Gastrocnemius medialis (tissue), 4 donors: ENCODE data around the gene FANCC. TPM values are rescaled to one million over a fixed set of nuclear protein-coding genes. Genes with fewer than 3 reads are reported as not detected.

ENCODE experiments used
- ATAC-seq, 2 donors: fragments of 150-250 bp; one replicate each; pipeline ENCODE4 v1.9.1; 2016
- DNase-seq, 2 donors: peaks; one replicate each; pipeline ENCODE4 v3.0.0-alpha.2; 2019
- H3K27ac ChIP-seq, 4 donors: fragments of 200-600 bp; sonication (generic); 1 replicate in 1 of 4; 2 replicates in 3 of 4; pipeline ENCODE4 v1.5.1; 2016 to 2018; ENCODE audit warnings: mild to moderate bottlenecking in 2 of 4, moderate library complexity in 1 of 4
- H3K27me3 ChIP-seq, 3 donors: fragments of 200-600 bp; sonication (generic) in 2 of 3; 1 replicate in 1 of 3; 2 replicates in 2 of 3; pipeline versions ENCODE4 v1.5.1 to v1.6.0; 2016 to 2019; ENCODE audit warnings: mild to moderate bottlenecking in 1 of 3, moderate library complexity in 1 of 3
- H3K36me3 ChIP-seq, 2 donors: fragments of 200-600 bp; sonication (generic) in 1 of 2; one replicate each; pipeline ENCODE4 v1.5.1; 2017 to 2018
- H3K4me1 ChIP-seq, 2 donors: fragments of 200-600 bp; sonication (generic) in 1 of 2; one replicate each; pipeline ENCODE4 v1.5.1; 2016 to 2017; ENCODE audit warnings: mild to moderate bottlenecking in 2 of 2
- H3K4me3 ChIP-seq, 4 donors: fragments of 200-600 bp; sonication (generic) in 3 of 4; 1 replicate in 1 of 4; 2 replicates in 3 of 4; pipeline ENCODE4 v1.5.1; 2016 to 2019; ENCODE audit warnings: mild to moderate bottlenecking in 2 of 4
- H3K9me3 ChIP-seq, 3 donors: fragments of 200-600 bp; sonication (generic) in 2 of 3; 1 replicate in 1 of 3; 2 replicates in 2 of 3; pipeline ENCODE4 v1.5.1; 2016 to 2019
- POLR2A ChIP-seq, 2 donors: fragments of 450-650 bp; IDR thresholded peaks; one replicate each; pipeline ENCODE4 v1.6.1; 2017; ENCODE audit warnings: antibody characterized with exemption in 2 of 2, mild to moderate bottlenecking in 2 of 2, moderate library complexity in 2 of 2
- in situ Hi-C, 4 donors: fragments of 200-750 bp; cut with MboI; loops; one replicate each; pipeline versions ENCODE4 v1.15.0 to v1.8.0; 2017; ENCODE audit warnings: low sequenced_read_pairs in 4 of 4
- intact Hi-C: fragments of 100-400 bp; cut with DNase I; formaldehyde crosslinking; loops from one replicate; pipeline ENCODE4 v1.15.1; 2023; ENCODE audit warnings: low total_unique reads
- total RNA-seq, 4 donors: library from RNA; depleted of rRNA; stranded (reverse); fragments of >200 nt; gene quantifications; one replicate each; pipeline versions ENCODE4 v1.1.0 to v1.2.3, GENCODE V29; 2016
- TF ChIP-seq, protein P1 (sequence below), 5 experiments: fragments of 450-650 bp in 3 of 5; fragments of 200-600 bp in 2 of 5; sonication (generic) in 2 of 5; IDR thresholded peaks in 4 of 5; conservative IDR thresholded peaks in 1 of 5; 1 replicate in 4 of 5; 2 replicates in 1 of 5; pipeline ENCODE4 v1.5.1; 2016 to 2019; ENCODE audit warnings: antibody characterized with exemption in 5 of 5, mild to moderate bottlenecking in 3 of 5, moderate library complexity in 3 of 5

Gene FANCC, protein sequence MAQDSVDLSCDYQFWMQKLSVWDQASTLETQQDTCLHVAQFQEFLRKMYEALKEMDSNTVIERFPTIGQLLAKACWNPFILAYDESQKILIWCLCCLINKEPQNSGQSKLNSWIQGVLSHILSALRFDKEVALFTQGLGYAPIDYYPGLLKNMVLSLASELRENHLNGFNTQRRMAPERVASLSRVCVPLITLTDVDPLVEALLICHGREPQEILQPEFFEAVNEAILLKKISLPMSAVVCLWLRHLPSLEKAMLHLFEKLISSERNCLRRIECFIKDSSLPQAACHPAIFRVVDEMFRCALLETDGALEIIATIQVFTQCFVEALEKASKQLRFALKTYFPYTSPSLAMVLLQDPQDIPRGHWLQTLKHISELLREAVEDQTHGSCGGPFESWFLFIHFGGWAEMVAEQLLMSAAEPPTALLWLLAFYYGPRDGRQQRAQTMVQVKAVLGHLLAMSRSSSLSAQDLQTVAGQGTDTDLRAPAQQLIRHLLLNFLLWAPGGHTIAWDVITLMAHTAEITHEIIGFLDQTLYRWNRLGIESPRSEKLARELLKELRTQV
- total RNA-seq = 1 to 10 TPM; 1.2 to 4.8 (median 2.5) TPM

DNA sequence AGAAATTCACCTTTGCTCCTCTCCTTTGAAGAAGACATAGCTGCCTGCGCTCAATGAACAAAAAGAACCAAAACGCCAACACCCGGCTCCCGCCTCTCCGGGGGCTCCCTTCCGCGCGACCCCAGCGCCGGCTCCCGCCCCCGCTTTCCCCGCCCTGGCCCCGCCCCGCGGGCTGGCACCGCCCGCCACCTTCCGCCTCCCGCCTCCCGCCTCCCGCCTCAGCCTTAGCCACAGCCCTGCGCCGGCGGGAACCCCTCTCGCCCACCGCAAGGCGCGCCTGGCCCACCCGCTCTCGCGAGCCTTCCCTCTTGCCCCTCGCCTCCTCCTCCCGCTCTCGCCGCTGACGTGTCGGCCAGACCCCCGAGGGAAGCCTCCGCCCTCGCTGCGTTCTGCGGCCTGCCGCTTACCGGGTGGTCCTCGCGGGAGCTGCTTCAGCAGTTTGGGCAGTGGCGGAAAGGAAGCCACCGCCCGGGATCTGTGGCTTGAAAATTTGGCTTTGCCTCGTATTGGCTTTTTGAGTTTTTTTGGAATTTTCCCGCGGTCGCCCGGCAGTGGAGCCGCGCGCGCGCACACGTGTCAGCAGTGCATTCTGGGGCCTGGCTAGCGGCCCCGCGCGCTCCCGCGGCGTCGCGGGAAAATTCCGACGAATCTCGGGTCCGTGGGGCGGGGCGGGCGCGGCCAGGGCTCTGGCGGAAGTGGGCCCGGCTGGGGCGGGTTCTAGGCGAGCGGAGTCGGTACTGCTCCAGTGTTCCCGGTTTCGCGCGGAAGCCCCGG is at the start of gene FANCC:
FANCC (minus strand) TSS at position 591 of the 774 bp plus-strand sequence. CDS start 68,418 bp downstream, outside the sequence.
- in situ Hi-C loops = loop anchor here in 2 of 4 donors (25.0 kb wide), 1 partner anchor 195 kb away; the partner anchor contains the start of gene PTCH1 (in 2 of the 2)
- peak; percentile 88 for ATAC-seq
- Histone ChIP-seq H3K27ac (peak within 1 kb of the TSS; percentile 91 to 98 (median 94)), H3K27me3 (no peaks in the 10 kb centered on the region), H3K36me3 (no peaks in the 10 kb centered on the region), H3K9me3 (no peaks in the 10 kb centered on the region), H3K4me3 (peak within 1 kb of the TSS; percentile 78 to 100 (median 97)), H3K4me1 (peaks cover 8 to 15% of the 10 kb centered on the region in 2 donors)
- DNase-seq = peak; percentile 72 to 80
- intact Hi-C loops = loop anchor here (1.0 to 10.0 kb wide), 4 partner anchors 107 to 590 kb away; partner anchors contain the start of genes AOPEP and ERCC6L2
- TF ChIP-seq, protein P1, sequence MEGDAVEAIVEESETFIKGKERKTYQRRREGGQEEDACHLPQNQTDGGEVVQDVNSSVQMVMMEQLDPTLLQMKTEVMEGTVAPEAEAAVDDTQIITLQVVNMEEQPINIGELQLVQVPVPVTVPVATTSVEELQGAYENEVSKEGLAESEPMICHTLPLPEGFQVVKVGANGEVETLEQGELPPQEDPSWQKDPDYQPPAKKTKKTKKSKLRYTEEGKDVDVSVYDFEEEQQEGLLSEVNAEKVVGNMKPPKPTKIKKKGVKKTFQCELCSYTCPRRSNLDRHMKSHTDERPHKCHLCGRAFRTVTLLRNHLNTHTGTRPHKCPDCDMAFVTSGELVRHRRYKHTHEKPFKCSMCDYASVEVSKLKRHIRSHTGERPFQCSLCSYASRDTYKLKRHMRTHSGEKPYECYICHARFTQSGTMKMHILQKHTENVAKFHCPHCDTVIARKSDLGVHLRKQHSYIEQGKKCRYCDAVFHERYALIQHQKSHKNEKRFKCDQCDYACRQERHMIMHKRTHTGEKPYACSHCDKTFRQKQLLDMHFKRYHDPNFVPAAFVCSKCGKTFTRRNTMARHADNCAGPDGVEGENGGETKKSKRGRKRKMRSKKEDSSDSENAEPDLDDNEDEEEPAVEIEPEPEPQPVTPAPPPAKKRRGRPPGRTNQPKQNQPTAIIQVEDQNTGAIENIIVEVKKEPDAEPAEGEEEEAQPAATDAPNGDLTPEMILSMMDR (IDR thresholded peaks at IDR 0.05 in 4 of 5, conservative IDR thresholded peaks at IDR 0.05 in 1 of 5) = no peak
- peak in 1 of 2 donors; percentile 23 for TF ChIP-seq POLR2A (IDR thresholded peaks at IDR 0.05)

DNA sequence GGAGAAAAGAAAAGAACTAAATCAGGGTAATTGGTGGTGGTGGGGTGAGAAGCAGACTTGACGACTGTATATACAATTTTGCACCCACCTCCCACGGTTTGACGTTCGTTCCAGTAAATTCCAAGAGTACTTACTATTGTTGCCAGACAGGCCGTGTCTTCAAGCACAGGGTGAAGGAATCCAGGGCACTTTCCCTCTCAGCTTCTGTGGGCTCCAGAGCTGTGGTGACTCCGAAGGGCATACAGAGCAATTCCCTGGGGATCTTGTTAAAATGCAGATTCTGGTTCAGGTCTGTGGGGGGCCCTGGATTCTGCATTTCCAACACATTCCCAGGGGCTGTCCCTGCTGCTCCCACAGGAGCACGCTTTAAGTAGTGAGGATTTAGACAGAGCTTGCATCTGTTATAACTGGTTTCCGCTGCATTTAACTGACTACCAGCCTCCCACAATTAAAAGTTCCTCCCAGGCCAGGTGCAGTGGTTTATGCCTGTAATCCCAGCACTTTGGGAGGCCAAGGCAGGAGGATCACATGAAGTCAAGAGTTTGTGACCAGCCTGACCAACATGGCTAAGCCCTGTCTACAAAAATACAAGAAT is 49.3 kb upstream of the FANCC start:
- TF ChIP-seq, protein P1 (IDR thresholded peaks at IDR 0.05 in 4 of 5, conservative IDR thresholded peaks at IDR 0.05 in 1 of 5) = no peak
- TF ChIP-seq POLR2A (IDR thresholded peaks at IDR 0.05) = no peak
- in situ Hi-C loops (no loop called here), intact Hi-C loops (no loop called here)
- Histone ChIP-seq H3K27ac (no peak overlapping the region), H3K4me1 (peaks cover 5 to 6% of the 10 kb centered on the region in 2 donors), H3K4me3 (no peak overlapping the region), H3K27me3 (no peaks in the 10 kb centered on the region), H3K9me3 (no peaks in the 10 kb centered on the region), H3K36me3 (no peaks in the 10 kb centered on the region)
- ATAC-seq (no peak), DNase-seq (no peak)

DNA sequence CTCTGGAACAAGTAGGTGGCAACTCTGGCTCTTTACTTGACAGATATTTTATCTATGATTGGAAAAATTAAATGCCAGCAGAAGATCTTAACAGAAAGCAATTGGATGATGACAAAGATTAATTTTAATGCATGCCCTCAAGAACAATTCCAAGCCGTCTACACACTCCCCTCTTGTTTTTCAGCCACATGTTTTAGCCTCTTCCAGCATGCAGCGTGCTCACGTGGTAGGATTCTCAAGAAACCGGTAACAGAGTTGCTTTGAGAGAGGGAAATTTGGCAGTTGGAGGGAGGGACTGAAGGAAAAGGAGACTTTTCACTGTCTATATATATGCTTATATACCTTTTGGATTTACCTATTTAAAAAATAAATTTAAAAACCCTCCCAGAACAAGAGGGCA is 48.3 kb upstream of the FANCC start:
- no peaks in the 10 kb centered on the region for H3K27me3 ChIP-seq
- TF ChIP-seq POLR2A (IDR thresholded peaks at IDR 0.05) = no peak
- TF ChIP-seq, protein P1 (IDR thresholded peaks at IDR 0.05 in 4 of 5, conservative IDR thresholded peaks at IDR 0.05 in 1 of 5) = no peak
- ATAC-seq = no peak
- no peaks in the 10 kb centered on the region for H3K36me3 ChIP-seq
- in situ Hi-C loops = no loop called here
- no peaks in the 10 kb centered on the region for H3K9me3 ChIP-seq
- no peak overlapping the region for H3K27ac ChIP-seq
- DNase-seq = no peak
- intact Hi-C loops = no loop called here
- H3K4me1 ChIP-seq = peaks cover 5 to 6% of the 10 kb centered on the region in 2 donors
- no peak overlapping the region for H3K4me3 ChIP-seq

DNA sequence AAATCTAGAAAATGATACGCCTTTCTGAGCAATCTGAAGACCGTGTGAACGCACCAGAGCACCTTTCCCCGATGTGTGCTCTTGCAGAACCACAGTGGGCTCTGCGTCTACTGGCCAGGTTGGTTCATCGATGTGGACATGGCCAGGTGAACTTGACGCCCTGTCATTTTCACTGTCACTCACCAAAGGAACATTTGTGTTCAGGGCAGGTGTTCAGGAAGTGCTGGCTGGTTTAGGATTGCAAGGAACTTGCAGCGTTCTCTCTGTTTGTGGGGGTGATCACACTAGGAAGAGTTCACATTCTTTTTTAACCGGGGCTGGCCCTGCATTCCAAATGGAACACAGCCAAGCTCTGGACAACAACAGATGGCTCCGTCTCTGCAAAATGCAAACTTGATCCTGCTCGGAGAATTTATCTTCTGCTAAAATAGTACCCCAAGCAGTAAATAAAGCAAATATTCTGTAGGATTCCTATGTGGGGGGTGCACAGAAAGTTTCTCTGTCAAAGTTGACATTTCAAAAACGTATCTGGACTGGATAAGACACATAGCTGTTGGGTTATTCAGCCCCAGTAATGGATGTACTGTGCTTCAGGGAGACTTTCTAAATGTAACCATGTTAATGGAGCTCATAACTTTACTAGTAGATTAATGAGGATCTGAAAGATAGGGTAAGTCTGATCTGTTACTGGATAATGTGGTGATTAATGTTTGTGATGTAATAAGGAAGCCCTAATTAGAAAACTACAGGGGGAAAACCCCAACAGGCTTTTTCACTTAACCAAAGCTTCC is 45.7 kb upstream of the FANCC start:
- Histone ChIP-seq H3K9me3 (no peaks in the 10 kb centered on the region), H3K27ac (no peak overlapping the region), H3K4me1 (peaks cover 5 to 6% of the 10 kb centered on the region in 2 donors), H3K4me3 (peak overlapping the region in 2 of 4 donors; percentile 2 to 27), H3K36me3 (no peaks in the 10 kb centered on the region), H3K27me3 (no peaks in the 10 kb centered on the region)
- DNase-seq (no peak), ATAC-seq (no peak)
- in situ Hi-C loops (no loop called here), intact Hi-C loops (no loop called here)
- no peak for TF ChIP-seq POLR2A (IDR thresholded peaks at IDR 0.05)
- TF ChIP-seq, protein P1 (IDR thresholded peaks at IDR 0.05 in 4 of 5, conservative IDR thresholded peaks at IDR 0.05 in 1 of 5) = no peak
